MM.1S (cell line): ENCODE data around the gene HCFC2.

Experiments
- DNase-seq: peaks from one replicate; pipeline ENCODE4 v3.0.0-alpha.2; 2015
- H2AFZ ChIP-seq: fragments of 300-600 bp; sonication (generic); 2 replicates; pipeline ENCODE4 v1.6.0; 2016; ENCODE audit warnings: antibody characterized with exemption, low read length
- H3F3A ChIP-seq: fragments of 300-600 bp; sonication (generic); 2 replicates; pipeline ENCODE4 v1.6.1; 2016; ENCODE audit warnings: mild to moderate bottlenecking, antibody characterized with exemption, low read length, moderate library complexity, mixed read lengths; ENCODE audit not compliant: insufficient read depth
- H3K27ac ChIP-seq: fragments of 300-600 bp; sonication (generic); 2 replicates; pipeline ENCODE4 v1.5.1; 2016; ENCODE audit warnings: mild to moderate bottlenecking, low read length
- H3K27me3 ChIP-seq: fragments of 300-600 bp; sonication (generic); replicated peaks from 2 replicates; pipeline ENCODE4 v1.6.0; 2016; ENCODE audit warnings: low read length; ENCODE audit not compliant: insufficient read depth
- H3K36me3 ChIP-seq: fragments of 300-600 bp; sonication (generic); replicated peaks from 2 replicates; pipeline ENCODE4 v1.6.1; 2016; ENCODE audit warnings: mild to moderate bottlenecking, low read length, mixed read lengths; ENCODE audit not compliant: insufficient read depth
- H3K4me1 ChIP-seq: fragments of 300-600 bp; sonication (generic); 2 replicates; pipeline ENCODE4 v1.6.1; 2016; ENCODE audit warnings: low read length, mixed read lengths
- H3K4me2 ChIP-seq: fragments of 300-600 bp; sonication (generic); 2 replicates; pipeline ENCODE4 v1.6.0; 2016; ENCODE audit warnings: low read depth, low read length
- H3K4me3 ChIP-seq: fragments of 300-600 bp; sonication (generic); 2 replicates; pipeline ENCODE4 v1.5.1; 2016; ENCODE audit warnings: low read length, mixed read lengths
- H3K79me2 ChIP-seq: fragments of 300-600 bp; sonication (generic); 2 replicates; pipeline ENCODE4 v1.6.1; 2016; ENCODE audit warnings: mixed run types, low read length, mixed read lengths
- H3K9ac ChIP-seq: fragments of 300-600 bp; sonication (generic); 2 replicates; pipeline ENCODE4 v1.6.1; 2016; ENCODE audit warnings: low read length, mixed read lengths
- H3K9me2 ChIP-seq: fragments of 300-600 bp; sonication (generic); replicated peaks from 2 replicates; pipeline ENCODE4 v1.6.1; 2016; ENCODE audit warnings: mild to moderate bottlenecking, low read length, mixed read lengths; ENCODE audit not compliant: insufficient read depth
- H3K9me3 ChIP-seq: fragments of 300-600 bp; sonication (generic); replicated peaks from 2 replicates; pipeline ENCODE4 v1.6.1; 2016; ENCODE audit warnings: mild to moderate bottlenecking, low read length, mixed read lengths; ENCODE audit not compliant: insufficient read depth
- H4K20me1 ChIP-seq: fragments of 300-600 bp; sonication (generic); 2 replicates; pipeline ENCODE4 v1.6.1; 2016; ENCODE audit warnings: mild to moderate bottlenecking, low read length, moderate library complexity, mixed read lengths; ENCODE audit not compliant: insufficient read depth
- EZH2 ChIP-seq: fragments of 300-600 bp; sonication (generic); optimal IDR thresholded peaks from 2 replicates; pipeline ENCODE3; 2017; ENCODE audit warnings: low read depth, mild to moderate bottlenecking, antibody characterized with exemption, low read length, mixed read lengths
- EZH2phosphoT487 ChIP-seq: fragments of 300-600 bp; sonication (generic); IDR thresholded peaks from 2 replicates; pipeline ENCODE4 v1.6.1; 2018; ENCODE audit warnings: antibody characterized with exemption, low read length
- TF ChIP-seq, protein P1 (sequence below): fragments of 300-600 bp; sonication (generic); IDR thresholded peaks from 2 replicates; pipeline ENCODE4 v1.5.1; 2016; ENCODE audit warnings: antibody characterized with exemption, low read length, mixed read lengths

The HCFC2 gene

DNA sequence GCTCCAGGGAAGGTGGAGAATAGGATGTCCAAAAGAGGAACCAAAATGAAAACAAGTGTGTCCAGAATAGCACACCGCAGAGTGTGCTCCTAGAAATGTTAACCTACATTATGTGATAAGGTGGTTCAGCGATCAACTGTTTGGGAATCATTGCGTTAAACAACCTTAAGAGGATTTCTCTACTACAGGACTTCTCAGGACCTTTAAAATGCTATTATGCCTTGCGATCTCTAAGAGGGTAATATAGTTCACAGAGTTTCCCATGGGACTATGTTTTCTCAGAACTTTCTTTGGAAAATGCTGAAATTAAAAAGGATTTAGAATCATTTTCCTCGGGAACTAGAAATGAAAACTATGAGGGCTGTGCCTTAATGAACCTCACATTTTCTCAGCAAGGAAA, 16.2 kb upstream of the HCFC2 start:
- no peak overlapping the region for H3K4me3 ChIP-seq
- H4K20me1 ChIP-seq = no peaks in the 10 kb centered on the region

DNA sequence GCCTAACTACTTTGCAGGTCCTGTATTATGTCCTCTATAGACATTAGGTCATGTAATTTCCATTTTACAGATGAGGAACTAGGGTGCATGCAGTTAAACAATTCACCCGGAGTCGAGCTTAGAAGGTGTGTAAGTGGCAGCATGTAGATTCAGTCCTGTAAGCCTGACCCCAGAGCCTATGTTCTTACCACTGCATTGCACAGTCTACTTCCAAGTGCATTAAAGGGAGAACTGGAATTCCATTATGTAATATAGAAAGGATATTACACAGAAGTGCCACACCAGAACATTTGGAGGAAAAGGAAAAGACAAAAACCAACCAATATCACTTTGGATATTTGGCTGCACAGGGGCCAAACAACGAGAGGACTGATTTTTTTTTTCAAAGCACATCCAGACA, 15.5 kb upstream of the HCFC2 start:
- no peaks in the 10 kb centered on the region for H3K9me2 ChIP-seq
- no peak overlapping the region for H3K4me3 ChIP-seq
- no peak for DNase-seq
- H3K79me2 ChIP-seq = no peaks in the 10 kb centered on the region
- H3K27me3 ChIP-seq = no peaks in the 10 kb centered on the region
- H3F3A ChIP-seq = no peaks in the 10 kb centered on the region
- no peak overlapping the region for H2AFZ ChIP-seq
- TF ChIP-seq EZH2 (no peak), EZH2phosphoT487 (no peak)
- TF ChIP-seq, protein P1, sequence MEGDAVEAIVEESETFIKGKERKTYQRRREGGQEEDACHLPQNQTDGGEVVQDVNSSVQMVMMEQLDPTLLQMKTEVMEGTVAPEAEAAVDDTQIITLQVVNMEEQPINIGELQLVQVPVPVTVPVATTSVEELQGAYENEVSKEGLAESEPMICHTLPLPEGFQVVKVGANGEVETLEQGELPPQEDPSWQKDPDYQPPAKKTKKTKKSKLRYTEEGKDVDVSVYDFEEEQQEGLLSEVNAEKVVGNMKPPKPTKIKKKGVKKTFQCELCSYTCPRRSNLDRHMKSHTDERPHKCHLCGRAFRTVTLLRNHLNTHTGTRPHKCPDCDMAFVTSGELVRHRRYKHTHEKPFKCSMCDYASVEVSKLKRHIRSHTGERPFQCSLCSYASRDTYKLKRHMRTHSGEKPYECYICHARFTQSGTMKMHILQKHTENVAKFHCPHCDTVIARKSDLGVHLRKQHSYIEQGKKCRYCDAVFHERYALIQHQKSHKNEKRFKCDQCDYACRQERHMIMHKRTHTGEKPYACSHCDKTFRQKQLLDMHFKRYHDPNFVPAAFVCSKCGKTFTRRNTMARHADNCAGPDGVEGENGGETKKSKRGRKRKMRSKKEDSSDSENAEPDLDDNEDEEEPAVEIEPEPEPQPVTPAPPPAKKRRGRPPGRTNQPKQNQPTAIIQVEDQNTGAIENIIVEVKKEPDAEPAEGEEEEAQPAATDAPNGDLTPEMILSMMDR = no peak
- H3K4me1 ChIP-seq = peaks cover 8% of the 10 kb centered on the region; the same call in 1 of the 2 replicates
- no peaks in the 10 kb centered on the region for H3K36me3 ChIP-seq
- no peaks in the 10 kb centered on the region for H3K9me3 ChIP-seq
- no peak overlapping the region for H3K9ac ChIP-seq
- no peaks in the 10 kb centered on the region for H4K20me1 ChIP-seq
- H3K4me2 ChIP-seq = no peak overlapping the region
- no peak overlapping the region for H3K27ac ChIP-seq

More for the DNA sequence above, 16.2 kb upstream of the HCFC2 start:
- no peak for DNase-seq
- Histone ChIP-seq H3K9me3 (no peaks in the 10 kb centered on the region), H3K4me2 (no peak overlapping the region), H3K36me3 (no peaks in the 10 kb centered on the region), H3K9ac (no peak overlapping the region), H3K4me1 (peaks cover 8% of the 10 kb centered on the region; the same call in 1 of the 2 replicates), H3K9me2 (no peaks in the 10 kb centered on the region), H3K79me2 (no peaks in the 10 kb centered on the region), H3K27me3 (no peaks in the 10 kb centered on the region), H2AFZ (no peak overlapping the region), H3K27ac (no peak overlapping the region), H3F3A (no peaks in the 10 kb centered on the region)
- TF ChIP-seq, protein P1 = no peak
- TF ChIP-seq EZH2 (no peak), EZH2phosphoT487 (no peak)

DNA sequence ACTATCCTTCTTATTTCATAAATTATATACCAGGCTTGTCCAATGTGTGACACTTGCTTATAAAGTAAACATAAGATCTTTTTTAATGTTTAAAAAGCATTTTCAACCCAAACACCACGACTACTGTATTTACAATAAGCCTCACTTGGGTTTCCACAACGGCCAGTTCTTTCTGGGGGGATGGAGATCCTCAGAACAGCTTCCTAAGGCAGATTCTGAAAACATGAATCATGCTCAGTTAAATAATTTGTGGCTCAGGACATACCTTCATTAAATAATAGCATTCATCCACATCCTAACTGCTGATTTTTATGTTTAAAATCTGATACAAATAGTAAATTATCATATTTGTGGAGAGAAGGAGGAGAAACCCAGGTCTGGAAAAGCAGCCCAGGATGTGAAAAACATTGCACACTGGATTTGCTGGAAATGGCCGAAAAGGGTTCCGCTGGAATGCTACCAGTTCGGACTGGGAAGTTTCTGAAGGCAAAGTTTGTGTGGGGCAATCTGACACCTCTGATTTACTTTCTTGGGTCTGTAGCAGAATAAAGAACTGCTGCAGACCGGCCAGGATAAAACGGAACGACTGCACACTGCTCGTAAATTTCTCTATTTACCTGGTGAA, 14.9 kb upstream of the HCFC2 start:
- Histone ChIP-seq H3F3A (no peaks in the 10 kb centered on the region), H2AFZ (peak overlapping the region; percentile 53; the same call in 1 of the 2 replicates), H3K9me3 (no peaks in the 10 kb centered on the region), H3K4me1 (peaks cover 8% of the 10 kb centered on the region; the same call in 1 of the 2 replicates), H3K4me3 (peak overlapping the region; percentile 32; the same call in 1 of the 2 replicates), H3K36me3 (no peaks in the 10 kb centered on the region), H3K9ac (no peak overlapping the region), H3K79me2 (no peaks in the 10 kb centered on the region), H3K4me2 (peak overlapping the region; percentile 63), H4K20me1 (no peaks in the 10 kb centered on the region), H3K27me3 (no peaks in the 10 kb centered on the region), H3K27ac (no peak overlapping the region), H3K9me2 (no peaks in the 10 kb centered on the region)
- DNase-seq = no peak
- no peak for TF ChIP-seq EZH2phosphoT487
- TF ChIP-seq, protein P1 = no peak
